ENCODE data around the gene FKBP8.

FKBP8 gene

DNA sequence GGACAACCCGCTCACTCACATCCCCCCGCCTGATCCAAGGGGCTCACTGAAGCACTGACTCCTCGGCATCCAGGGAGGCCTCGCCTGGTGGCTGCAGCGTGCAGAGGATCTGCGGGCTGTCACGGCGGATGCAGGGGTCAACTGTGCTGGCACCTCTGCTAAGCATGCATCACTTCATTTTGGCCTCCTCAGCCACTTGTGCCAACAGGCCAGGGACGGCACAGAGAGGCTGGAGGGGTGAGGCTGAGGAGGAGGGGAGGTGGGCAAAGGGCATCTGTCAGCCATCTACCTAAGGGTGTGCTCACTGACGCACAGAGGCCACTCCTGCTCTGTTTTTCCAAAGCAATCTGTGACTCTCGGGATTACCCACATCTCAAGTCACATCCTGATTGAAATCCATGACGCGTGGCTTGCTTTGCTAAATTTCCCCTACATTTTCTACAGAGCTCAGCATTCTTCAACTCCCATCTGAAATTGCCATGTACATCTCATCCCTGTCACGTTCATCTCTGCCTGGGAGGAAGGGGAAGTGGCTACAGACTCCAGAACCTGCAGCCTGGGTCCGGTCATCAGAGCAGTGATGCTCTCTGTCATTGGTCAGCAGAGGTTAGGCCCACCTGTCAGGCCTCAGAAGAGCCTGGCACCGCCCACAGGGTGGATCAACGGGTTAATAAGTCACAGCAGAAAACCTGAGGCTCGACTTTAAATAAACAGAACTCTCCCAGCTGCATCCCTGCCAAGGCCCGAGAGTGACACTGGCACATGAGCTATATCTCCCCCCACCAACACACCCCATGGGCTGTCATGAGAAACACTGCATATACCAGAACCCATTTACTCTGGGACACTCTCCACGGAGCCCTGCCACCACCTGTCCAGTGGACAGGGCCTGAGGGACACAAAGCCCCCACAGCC, 39.1 kb downstream of the FKBP8 start:
- Histone ChIP-seq H2AFZ (ENCODE audit: insufficient read depth, low read length, poor library complexity) (no peak overlapping the region), H3K4ac (ENCODE audit: low read depth, low read length) (no peak overlapping the region), H3K36me3 (ENCODE audit: control insufficient read depth in 1 of 2, insufficient read depth in 2 of 2, low read length in 2 of 2) (peaks cover 0 to 3% of the 10 kb centered on the region in 2 experiments), H2AK5ac (ENCODE audit: low read length) (no peak overlapping the region), H3K79me2 (ENCODE audit: control insufficient read depth, insufficient read depth, low read length, poor library complexity) (peaks cover 9% of the 10 kb centered on the region), H2BK12ac (ENCODE audit: low read length) (no peak overlapping the region), H3K79me1 (ENCODE audit: low read length) (peaks cover 2% of the 10 kb centered on the region), H3K18ac (ENCODE audit: low read length) (no peak overlapping the region), H2BK5ac (ENCODE audit: low read depth, low read length, poor library complexity) (no peak overlapping the region), H3K4me2 (ENCODE audit: low read length) (no peak overlapping the region), H3K4me3 (ENCODE audit: low read depth, low read length) (no peak overlapping the region), H4K91ac (ENCODE audit: low read depth, low read length) (no peak overlapping the region), H2BK120ac (ENCODE audit: insufficient read depth, low read length, poor library complexity) (no peak overlapping the region), H4K8ac (ENCODE audit: low read depth, low read length) (no peak overlapping the region), H4K12ac (ENCODE audit: low read depth, low read length) (no peak overlapping the region), H3K4me1 (ENCODE audit: control insufficient read depth in 1 of 2, insufficient read depth in 2 of 2, low read length in 2 of 2) (peaks cover 18% of the 10 kb centered on the region in 2 experiments), H3K9ac (ENCODE audit: low read length) (no peak overlapping the region), H3K9me3 (ENCODE audit: insufficient read depth, low read depth, low read length) (no peaks in the 10 kb centered on the region), H3K27me3 (ENCODE audit: insufficient read depth, low read length) (no peaks in the 10 kb centered on the region), H3K14ac (ENCODE audit: low read length) (no peak overlapping the region), H3K27ac (ENCODE audit: low read depth, low read length) (no peak overlapping the region), H3K23ac (ENCODE audit: low read length) (peak overlapping the region; percentile 18)
- no CpG with 5 or more reads among the region's 20 CpGs for WGBS (ENCODE audit: extremely low coverage, insufficient coverage, insufficient read length)
- DNase-seq: peak in 1 of 2 donors; percentile 41

DNA sequence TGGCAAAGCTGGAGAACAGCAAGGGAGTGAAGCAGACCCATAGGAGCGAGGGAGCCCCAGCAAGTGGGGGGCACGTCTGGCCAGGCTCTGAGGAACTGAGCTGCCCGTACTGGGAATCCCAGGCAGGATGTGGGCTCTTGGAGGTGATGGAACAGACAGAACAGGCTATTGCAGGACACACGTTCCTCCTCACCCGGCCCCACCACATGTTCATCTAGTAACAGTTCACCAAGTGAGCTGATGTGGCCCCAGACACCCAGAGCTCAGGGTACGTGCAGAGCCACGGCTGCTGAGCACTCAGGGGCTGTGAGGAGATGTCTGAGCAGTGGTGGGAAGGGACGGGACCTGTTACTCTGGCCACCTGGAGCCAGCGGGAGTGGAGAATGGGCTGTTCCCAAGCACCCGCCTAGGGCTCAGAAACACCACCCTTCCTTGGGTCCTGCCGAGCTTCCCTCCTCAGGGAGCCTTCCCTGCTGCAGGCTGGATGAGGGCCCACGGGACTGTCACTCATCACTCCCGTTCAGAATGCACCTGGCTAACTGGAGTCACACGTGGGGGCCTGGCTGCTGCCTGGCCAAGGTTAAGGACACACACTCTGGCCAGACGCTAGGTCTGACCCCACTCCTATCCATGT, 39.9 kb downstream of the FKBP8 start:
- Histone ChIP-seq H2BK120ac (ENCODE audit: insufficient read depth, low read length, poor library complexity) (no peak overlapping the region), H3K14ac (ENCODE audit: low read length) (no peak overlapping the region), H2AK5ac (ENCODE audit: low read length) (no peak overlapping the region), H2AFZ (ENCODE audit: insufficient read depth, low read length, poor library complexity) (no peak overlapping the region), H2BK12ac (ENCODE audit: low read length) (no peak overlapping the region), H3K27me3 (ENCODE audit: insufficient read depth, low read length) (no peaks in the 10 kb centered on the region), H4K91ac (ENCODE audit: low read depth, low read length) (no peak overlapping the region), H3K27ac (ENCODE audit: low read depth, low read length) (no peak overlapping the region), H3K79me2 (ENCODE audit: control insufficient read depth, insufficient read depth, low read length, poor library complexity) (peaks cover 9% of the 10 kb centered on the region), H3K9me3 (ENCODE audit: insufficient read depth, low read depth, low read length) (no peaks in the 10 kb centered on the region), H3K23ac (ENCODE audit: low read length) (peak overlapping the region; percentile 18), H3K4me2 (ENCODE audit: low read length) (no peak overlapping the region), H2BK5ac (ENCODE audit: low read depth, low read length, poor library complexity) (no peak overlapping the region), H4K8ac (ENCODE audit: low read depth, low read length) (no peak overlapping the region), H3K9ac (ENCODE audit: low read length) (no peak overlapping the region), H3K4ac (ENCODE audit: low read depth, low read length) (peak overlapping the region; percentile 2), H3K36me3 (ENCODE audit: control insufficient read depth in 1 of 2, insufficient read depth in 2 of 2, low read length in 2 of 2) (peaks cover 0 to 3% of the 10 kb centered on the region in 2 experiments), H3K4me1 (ENCODE audit: control insufficient read depth in 1 of 2, insufficient read depth in 2 of 2, low read length in 2 of 2) (peaks cover 15 to 18% of the 10 kb centered on the region in 2 experiments), H4K12ac (ENCODE audit: low read depth, low read length) (no peak overlapping the region), H3K79me1 (ENCODE audit: low read length) (peaks cover 2% of the 10 kb centered on the region), H3K18ac (ENCODE audit: low read length) (no peak overlapping the region), H3K4me3 (ENCODE audit: low read depth, low read length) (no peak overlapping the region)
- no CpG with 5 or more reads among the region's 15 CpGs for WGBS (ENCODE audit: extremely low coverage, insufficient coverage, insufficient read length)
- no peak for DNase-seq

DNA sequence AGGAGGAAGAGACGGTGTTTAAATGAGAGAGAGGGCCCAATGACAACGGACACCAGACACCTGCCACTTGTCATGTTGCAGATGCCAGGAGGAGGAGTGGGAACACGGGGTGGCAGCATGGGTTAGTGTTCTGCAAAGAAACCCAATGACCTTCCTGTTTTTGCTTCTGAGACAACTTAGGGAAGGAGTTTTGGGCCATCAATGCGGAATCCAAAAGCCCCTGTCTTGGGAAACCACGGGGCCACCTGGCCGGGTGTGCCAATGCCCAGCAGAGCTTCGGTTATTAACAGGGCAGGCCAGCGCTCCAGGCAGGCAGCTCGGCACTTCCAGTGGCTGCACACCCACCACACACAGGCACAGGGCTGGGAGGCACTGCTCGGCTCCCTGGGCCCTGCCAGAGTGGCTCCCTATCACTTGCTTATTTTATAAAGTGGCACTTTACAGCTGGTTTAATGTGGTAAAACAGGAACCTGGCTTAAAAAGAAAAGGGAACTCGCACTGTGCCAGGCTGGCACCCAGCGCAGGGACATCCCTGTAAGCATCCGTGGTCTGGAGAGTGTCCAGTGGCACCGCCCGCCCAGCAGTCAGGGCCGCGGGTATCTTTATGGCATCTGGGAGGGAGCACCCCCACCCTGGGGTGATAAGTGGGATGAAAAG, 40.6 kb downstream of the FKBP8 start:
- no peak overlapping the region for H3K9ac ChIP-seq (ENCODE audit: low read length)
- H3K14ac ChIP-seq (ENCODE audit: low read length): no peak overlapping the region
- no CpG with 5 or more reads among the region's 17 CpGs for WGBS (ENCODE audit: extremely low coverage, insufficient coverage, insufficient read length)
- peaks cover 0 to 3% of the 10 kb centered on the region in 2 experiments for H3K36me3 ChIP-seq (ENCODE audit: control insufficient read depth in 1 of 2, insufficient read depth in 2 of 2, low read length in 2 of 2)
- H2AFZ ChIP-seq (ENCODE audit: insufficient read depth, low read length, poor library complexity): no peak overlapping the region
- peaks cover 2% of the 10 kb centered on the region for H3K79me1 ChIP-seq (ENCODE audit: low read length)
- no peak overlapping the region for H2AK5ac ChIP-seq (ENCODE audit: low read length)
- H4K8ac ChIP-seq (ENCODE audit: low read depth, low read length): no peak overlapping the region
- H3K23ac ChIP-seq (ENCODE audit: low read length): no peak overlapping the region
- H3K9me3 ChIP-seq (ENCODE audit: insufficient read depth, low read depth, low read length): no peaks in the 10 kb centered on the region
- no peaks in the 10 kb centered on the region for H3K27me3 ChIP-seq (ENCODE audit: insufficient read depth, low read length)
- H3K4me1 ChIP-seq (ENCODE audit: control insufficient read depth in 1 of 2, insufficient read depth in 2 of 2, low read length in 2 of 2): peaks cover 12 to 13% of the 10 kb centered on the region in 2 experiments
- H3K27ac ChIP-seq (ENCODE audit: low read depth, low read length): no peak overlapping the region
- H3K79me2 ChIP-seq (ENCODE audit: control insufficient read depth, insufficient read depth, low read length, poor library complexity): peaks cover 9% of the 10 kb centered on the region
- H4K91ac ChIP-seq (ENCODE audit: low read depth, low read length): no peak overlapping the region
- H3K4me3 ChIP-seq (ENCODE audit: low read depth, low read length): no peak overlapping the region
- H3K4me2 ChIP-seq (ENCODE audit: low read length): no peak overlapping the region
- DNase-seq: no peak
- no peak overlapping the region for H2BK120ac ChIP-seq (ENCODE audit: insufficient read depth, low read length, poor library complexity)
- no peak overlapping the region for H3K4ac ChIP-seq (ENCODE audit: low read depth, low read length)
- no peak overlapping the region for H4K12ac ChIP-seq (ENCODE audit: low read depth, low read length)
- no peak overlapping the region for H3K18ac ChIP-seq (ENCODE audit: low read length)
- no peak overlapping the region for H2BK12ac ChIP-seq (ENCODE audit: low read length)
- H2BK5ac ChIP-seq (ENCODE audit: low read depth, low read length, poor library complexity): no peak overlapping the region

GRCh38 chr19:18502246-18502637, 41.1 kb downstream of the FKBP8 start:
- no peak overlapping the region for H3K9ac ChIP-seq (ENCODE audit: low read length)
- WGBS (ENCODE audit: extremely low coverage, insufficient coverage, insufficient read length): no CpG with 5 or more reads among the region's 7 CpGs
- H3K79me2 ChIP-seq (ENCODE audit: control insufficient read depth, insufficient read depth, low read length, poor library complexity): peaks cover 9% of the 10 kb centered on the region
- no peak overlapping the region for H4K12ac ChIP-seq (ENCODE audit: low read depth, low read length)
- no peak overlapping the region for H3K23ac ChIP-seq (ENCODE audit: low read length)
- H3K4me2 ChIP-seq (ENCODE audit: low read length): no peak overlapping the region
- no peak overlapping the region for H2BK12ac ChIP-seq (ENCODE audit: low read length)
- H2BK120ac ChIP-seq (ENCODE audit: insufficient read depth, low read length, poor library complexity): no peak overlapping the region
- H3K4ac ChIP-seq (ENCODE audit: low read depth, low read length): no peak overlapping the region
- H3K4me1 ChIP-seq (ENCODE audit: control insufficient read depth in 1 of 2, insufficient read depth in 2 of 2, low read length in 2 of 2): peaks cover 7 to 8% of the 10 kb centered on the region in 2 experiments
- no peak for DNase-seq
- H2BK5ac ChIP-seq (ENCODE audit: low read depth, low read length, poor library complexity): no peak overlapping the region
- no peak overlapping the region for H3K27ac ChIP-seq (ENCODE audit: low read depth, low read length)
- H3K79me1 ChIP-seq (ENCODE audit: low read length): peaks cover 2% of the 10 kb centered on the region
- no peak overlapping the region for H2AFZ ChIP-seq (ENCODE audit: insufficient read depth, low read length, poor library complexity)
- no peak overlapping the region for H2AK5ac ChIP-seq (ENCODE audit: low read length)
- H3K27me3 ChIP-seq (ENCODE audit: insufficient read depth, low read length): no peaks in the 10 kb centered on the region
- no peak overlapping the region for H4K91ac ChIP-seq (ENCODE audit: low read depth, low read length)
- H3K9me3 ChIP-seq (ENCODE audit: insufficient read depth, low read depth, low read length): no peaks in the 10 kb centered on the region
- peaks cover 0 to 3% of the 10 kb centered on the region in 2 experiments for H3K36me3 ChIP-seq (ENCODE audit: control insufficient read depth in 1 of 2, insufficient read depth in 2 of 2, low read length in 2 of 2)
- no peak overlapping the region for H4K8ac ChIP-seq (ENCODE audit: low read depth, low read length)
- H3K4me3 ChIP-seq (ENCODE audit: low read depth, low read length): no peak overlapping the region
- H3K14ac ChIP-seq (ENCODE audit: low read length): no peak overlapping the region
- H3K18ac ChIP-seq (ENCODE audit: low read length): peak overlapping the region; percentile 15
